HEK293T (cell line): Measurements from ENCODE around the gene CDH4.

ENCODE experiments used
- ARNT ChIP-seq: fragments of 450-650 bp; IDR thresholded peaks from 2 replicates; pipeline ENCODE4 v1.6.1; 2017; ENCODE audit warnings: mild to moderate bottlenecking
- BHLHE40 ChIP-seq: fragments of 450-650 bp; IDR thresholded peaks from 2 replicates; pipeline ENCODE4 v1.6.1; 2016; ENCODE audit warnings: mild to moderate bottlenecking, moderate library complexity, borderline replicate concordance
- ELF4 ChIP-seq: fragments of 450-650 bp; IDR thresholded peaks from 2 replicates; pipeline ENCODE4 v1.6.1; 2017; ENCODE audit warnings: antibody characterized with exemption
- FOXK2 ChIP-seq: fragments of 450-650 bp; IDR thresholded peaks from 2 replicates; pipeline ENCODE4 v1.6.1; 2016; ENCODE audit warnings: mild to moderate bottlenecking
- FOXM1 ChIP-seq: fragments of 450-650 bp; IDR thresholded peaks from 2 replicates; pipeline ENCODE4 v1.6.1; 2017; ENCODE audit warnings: mild to moderate bottlenecking, borderline replicate concordance
- L3MBTL2 ChIP-seq: fragments of 450-650 bp; conservative IDR thresholded peaks from 2 replicates; pipeline ENCODE4 v1.6.1; 2016; ENCODE audit warnings: mild to moderate bottlenecking
- PKNOX1 ChIP-seq: fragments of 450-650 bp; IDR thresholded peaks from 2 replicates; pipeline ENCODE4 v1.6.1; 2016
- SP1 ChIP-seq: fragments of 450-650 bp; IDR thresholded peaks from 2 replicates; pipeline ENCODE4 v1.6.1; 2017
- SUZ12 ChIP-seq: fragments of 450-650 bp; IDR thresholded peaks from 2 replicates; pipeline ENCODE4 v1.6.1; 2016; ENCODE audit warnings: mild to moderate bottlenecking
- TARDBP ChIP-seq: fragments of 450-650 bp; IDR thresholded peaks from 2 replicates; pipeline ENCODE4 v1.6.1; 2016
- ZNF384 ChIP-seq: fragments of 450-650 bp; IDR thresholded peaks from 2 replicates; pipeline ENCODE4 v1.6.1; 2016

GRCh38 chr20:61841966-61842365 is 589.9 kb downstream of the CDH4 start:
- TF ChIP-seq SP1 (no peak), SUZ12 (no peak), TARDBP (no peak), ZNF384 (no peak), ELF4 (no peak), L3MBTL2 (no peak), FOXK2 (no peak), ARNT (no peak), BHLHE40 (no peak), PKNOX1 (no peak), FOXM1 (no peak)
